HCT116 (cell line): ENCODE data around the gene MYOF.

Experiments
- CTCF ChIP-seq, 3 experiments: fragments of 200-600 bp in 1 of 3; sonication (generic) in 1 of 3; IDR thresholded peaks in 2 of 3; conservative IDR thresholded peaks in 1 of 3; 2 replicates each; pipeline ENCODE4 v1.5.1; 2012 to 2017; ENCODE audit warnings: low read depth in 2 of 3, low read length in 2 of 3, antibody characterized with exemption in 1 of 3, borderline replicate concordance in 1 of 3, control low read depth in 1 of 3, mild to moderate bottlenecking in 1 of 3, mixed read lengths in 1 of 3, mixed run types in 1 of 3, moderate library complexity in 1 of 3; ENCODE audit not compliant: insufficient read depth in 1 of 3
- EZH2 ChIP-seq: fragments of 200-600 bp; sonication (generic); IDR thresholded peaks from 2 replicates; pipeline ENCODE4 v1.6.1; 2017; ENCODE audit warnings: antibody characterized with exemption, mixed run types
- JUND ChIP-seq: IDR thresholded peaks from 2 replicates; pipeline ENCODE4 v1.6.1; 2012
- RAD21 ChIP-seq: IDR thresholded peaks from 2 replicates; pipeline ENCODE4 v1.6.1; 2012; ENCODE audit warnings: low read depth, mild to moderate bottlenecking
- SIN3A ChIP-seq: IDR thresholded peaks from 2 replicates; pipeline ENCODE4 v1.6.1; 2012; ENCODE audit warnings: low read depth
- TCF7L2 ChIP-seq: IDR thresholded peaks from 2 replicates; pipeline ENCODE4 v1.7.0; 2011; ENCODE audit warnings: borderline replicate concordance, inconsistent platforms; ENCODE audit not compliant: insufficient read depth, insufficient read length; ENCODE audit errors: extremely low read depth
- ZNF274 ChIP-seq: fragments of 200-500 bp; sonication (Bioruptor generic); IDR thresholded peaks from 2 replicates; pipeline ENCODE4 v1.6.1; 2014; ENCODE audit warnings: mild to moderate bottlenecking, low read depth, low read length, inconsistent platforms

GRCh38 chr10:93370961-93371360, 111.2 kb downstream of the MYOF start:
- no peak for TF ChIP-seq CTCF (IDR thresholded peaks at IDR 0.05 in 2 of 3, conservative IDR thresholded peaks at IDR 0.05 in 1 of 3; ENCODE audit: borderline replicate concordance in 1 of 3, insufficient read depth in 1 of 3, low read depth in 2 of 3, low read length in 2 of 3)
- no peak for TF ChIP-seq SIN3A
- no peak for TF ChIP-seq JUND
- TF ChIP-seq RAD21: no peak
- no peak for TF ChIP-seq ZNF274
- no peak for TF ChIP-seq TCF7L2
- TF ChIP-seq EZH2: no peak
